ENCODE data around the gene CHAD. TPM values are rescaled to one million over a fixed set of nuclear protein-coding genes. Genes with fewer than 3 reads are reported as not detected.

CHAD gene
- total and polyA plus RNA-seq, 2 of the 13 experiments (the other 11 are each of a cell fraction or from before 2014, with no cell fraction given): 1.4 TPM; not detected in 1

- no peak for TF ChIP-seq ZNF749 (CRISPR knock-in tag; IDR thresholded peaks at IDR 0.05; ENCODE audit: borderline replicate concordance)
- TF ChIP-seq NFYC (CRISPR knock-in tag; IDR thresholded peaks at IDR 0.05): no peak
- no peak for TF ChIP-seq GATA4 (IDR thresholded peaks at IDR 0.05; ENCODE audit: borderline replicate concordance, low read depth)
- TF ChIP-seq MIXL1 (CRISPR knock-in tag; IDR thresholded peaks at IDR 0.05): peak; percentile 54; the same call in 1 of the 2 replicates
- TF ChIP-seq ZNF674 (CRISPR knock-in tag; IDR thresholded peaks at IDR 0.05; ENCODE audit: low read depth): no peak
Measured at GRCh38 chr17:50480854-50481490, 12.3 kb upstream of the CHAD start (continued).

GRCh38 chr17:50480142-50480764 lies 11.6 kb upstream of the CHAD start:
- Histone ChIP-seq H4K20me1 (ENCODE audit: insufficient read depth, low read length) (peaks cover 4% of the 10 kb centered on the region; the same call in 1 of the 2 replicates), H3K27me3 (ENCODE audit: control insufficient read depth in 1 of 2, insufficient read depth in 2 of 2, low read length in 2 of 2) (no peaks in the 10 kb centered on the region), H3K9me3 (ENCODE audit: low read length) (no peaks in the 10 kb centered on the region), H3K4me3 (replicated peaks in 1 of 3; ENCODE audit: insufficient read depth in 1 of 3, low read depth in 2 of 3, low read length in 3 of 3) (no peak overlapping the region), H3K36me3 (replicated peaks in 1 of 2; ENCODE audit: control insufficient read depth in 1 of 2, insufficient read depth in 2 of 2, low read length in 2 of 2) (peaks cover 9 to 19% of the 10 kb centered on the region in 2 experiments; a peak in 4 of 5 replicates), H3K4me1 (ENCODE audit: insufficient read depth, low read length) (peaks cover 50% of the 10 kb centered on the region), H3K9ac (ENCODE audit: insufficient read depth, low read depth, low read length) (no peak overlapping the region), H3K27ac (ENCODE audit: extremely low read length, insufficient read depth, low read length) (no peak overlapping the region), H2AFZ (ENCODE audit: low read length) (no peak overlapping the region), H3K4me2 (ENCODE audit: low read depth, low read length) (peak overlapping the region; percentile 94), H3K79me2 (ENCODE audit: insufficient read depth, low read length) (peaks cover 3% of the 10 kb centered on the region)
- ChIA-PET CTCF (ENCODE audit: low intra/inter-chr PET ratio, low total read pairs) (interaction anchor here (2.5 to 3.0 kb wide), 3 partner anchors 52 to 118 kb away, joined by 20 to 43 read pairs (median 20); partner anchors contain the start of gene LRRC59), POLR2A (interaction anchor here (1.1 to 2.5 kb wide), 11 partner anchors 12 to 214 kb away, joined by 3 to 28 read pairs (median 5); partner anchors contain the start of gene LRRC59)
- FAIRE-seq (no peak), DNase-seq (ENCODE audit: low spot score) (no peak), ATAC-seq (no peak)
- TF ChIP-seq HOXA9 (CRISPR knock-in tag; IDR thresholded peaks at IDR 0.05; ENCODE audit: borderline replicate concordance) (0 out of 2 replicates have a peak, but pooled peaks have one; percentile 10), GPBP1L1 (CRISPR knock-in tag; IDR thresholded peaks at IDR 0.05) (no peak), NONO (IDR thresholded peaks at IDR 0.05) (no peak), NONO (CRISPR knock-in tag; conservative IDR thresholded peaks at IDR 0.05) (0 out of 2 replicates have a peak, but pooled peaks have one; percentile 3), STAT6 (CRISPR knock-in tag; IDR thresholded peaks at IDR 0.05; ENCODE audit: borderline replicate concordance) (no peak), FOXO4 (CRISPR knock-in tag; conservative IDR thresholded peaks at IDR 0.05) (0 out of 2 replicates have a peak, but pooled peaks have one; percentile 11), ZKSCAN1 (IDR thresholded peaks at IDR 0.05; ENCODE audit: low read length) (peak; percentile 92)
- intact Hi-C loops (cut with micrococcal nuclease; ENCODE audit: unreplicated experiment) (no loop called here), in situ Hi-C loops (cut with HindIII; ENCODE audit: extremely low pct_ligation_motif_present, low pct_unique_long_range_greater_than_20kb) (loop anchor here (5.0 kb wide), 2 partner anchors 147 to 217 kb away; no protein-coding TSS in a partner anchor)
- WGBS (ENCODE audit: low lambda C conversion rate): 99% methylated on average over 7 of the region's 7 CpGs
- BruUV-seq (replicated peaks): no TSS peak
